OCI-LY1 (cell line): ENCODE data around the gene GFOD1.

Experiments
- H2AFZ ChIP-seq: fragments of 200-600 bp; sonication (generic), shearing (Covaris generic); 2 replicates; pipeline ENCODE4 v1.6.0; 2014; ENCODE audit warnings: antibody characterized with exemption, mild to moderate bottlenecking, low read length
- H3F3A ChIP-seq: fragments of 200-600 bp; sonication (generic), shearing (Covaris generic); 2 replicates; pipeline ENCODE4 v1.6.0; 2014; ENCODE audit warnings: mild to moderate bottlenecking, antibody characterized with exemption, low read length, moderate library complexity; ENCODE audit not compliant: insufficient read depth
- H3K27ac ChIP-seq: fragments of 200-600 bp; sonication (generic); 2 replicates; pipeline ENCODE4 v1.5.1; 2014; ENCODE audit warnings: low read length, mixed run types, mild to moderate bottlenecking, low read depth; ENCODE audit not compliant: poor library complexity, severe bottlenecking
- H3K27me3 ChIP-seq: fragments of 200-600 bp; sonication (generic); 2 replicates; pipeline ENCODE4 v1.6.0; 2014; ENCODE audit warnings: antibody characterized with exemption, mild to moderate bottlenecking, low read length, moderate library complexity; ENCODE audit not compliant: insufficient read depth
- H3K36me3 ChIP-seq: fragments of 200-600 bp; sonication (generic); 2 replicates; pipeline ENCODE4 v1.6.1; 2014; ENCODE audit warnings: mild to moderate bottlenecking, antibody characterized with exemption, low read length, moderate library complexity, mixed read lengths; ENCODE audit not compliant: insufficient read depth
- H3K4me1 ChIP-seq: fragments of 200-600 bp; sonication (generic); 2 replicates; pipeline ENCODE4 v1.5.1; 2014; ENCODE audit warnings: mild to moderate bottlenecking, low read length, moderate library complexity; ENCODE audit not compliant: insufficient read depth, severe bottlenecking
- H3K4me2 ChIP-seq: fragments of 200-600 bp; sonication (generic), shearing (Covaris generic); 2 replicates; pipeline ENCODE4 v1.6.1; 2014; ENCODE audit warnings: low read length
- H3K4me3 ChIP-seq: fragments of 200-600 bp; sonication (generic); 2 replicates; pipeline ENCODE4 v1.5.1; 2014; ENCODE audit warnings: low read length, low read depth, mild to moderate bottlenecking, mixed read lengths; ENCODE audit not compliant: poor library complexity, severe bottlenecking
- H3K79me2 ChIP-seq: fragments of 200-600 bp; shearing (Covaris generic); 2 replicates; pipeline ENCODE4 v1.6.1; 2016; ENCODE audit warnings: mixed run types, low read length, mixed read lengths; ENCODE audit not compliant: insufficient read depth
- H3K9ac ChIP-seq: fragments of 200-600 bp; sonication (generic), shearing (Covaris generic); 2 replicates; pipeline ENCODE4 v1.6.1; 2014; ENCODE audit warnings: mild to moderate bottlenecking, low read length, mixed read lengths
- H3K9me2 ChIP-seq: fragments of 200-600 bp; sonication (generic), shearing (Covaris generic); 2 replicates; pipeline ENCODE4 v1.6.1; 2014; ENCODE audit warnings: low read depth, mild to moderate bottlenecking, low read length, mixed read lengths
- H3K9me3 ChIP-seq: fragments of 200-600 bp; shearing (Covaris generic); 2 replicates; pipeline ENCODE4 v1.6.1; 2014; ENCODE audit warnings: low read length, mixed read lengths
- H4K20me1 ChIP-seq: fragments of 200-600 bp; sonication (generic), shearing (Covaris generic); 2 replicates; pipeline ENCODE4 v1.6.0; 2016; ENCODE audit warnings: mild to moderate bottlenecking, low read length; ENCODE audit not compliant: insufficient read depth
- EZH2 ChIP-seq: fragments of 200-600 bp; sonication (generic), shearing (Covaris generic); IDR thresholded peaks from 2 replicates; pipeline ENCODE4 v1.8.0; 2017; ENCODE audit warnings: borderline replicate concordance, mixed run types, mild to moderate bottlenecking, antibody characterized with exemption, low read length, moderate library complexity, mixed read lengths
- TF ChIP-seq, protein P1 (sequence below): fragments of 200-600 bp; sonication (generic), shearing (Covaris generic); IDR thresholded peaks from 2 replicates; pipeline ENCODE4 v1.5.1; 2017; ENCODE audit warnings: mild to moderate bottlenecking, antibody characterized with exemption, low read length, moderate library complexity, mixed read lengths

Gene GFOD1

DNA sequence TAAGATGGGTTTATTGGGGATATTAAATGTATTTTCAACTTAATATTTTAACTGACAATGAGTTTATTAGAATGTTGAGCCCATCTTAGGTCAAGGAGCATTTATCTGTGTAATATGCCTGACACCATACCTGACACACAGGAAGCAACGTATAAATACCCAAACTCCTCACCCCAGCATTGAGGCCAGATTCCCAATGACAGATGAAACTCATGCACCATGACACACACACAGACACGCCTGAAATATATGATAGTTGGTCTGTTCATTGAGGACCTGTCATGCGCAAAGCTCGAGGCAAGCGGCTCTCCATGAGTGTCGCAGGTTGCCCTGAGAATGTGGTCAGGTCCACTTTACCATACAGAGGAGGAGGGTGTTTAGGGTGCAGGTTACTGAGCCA, 64.1 kb downstream of the GFOD1 start:
- no peak for TF ChIP-seq EZH2
- TF ChIP-seq, protein P1, sequence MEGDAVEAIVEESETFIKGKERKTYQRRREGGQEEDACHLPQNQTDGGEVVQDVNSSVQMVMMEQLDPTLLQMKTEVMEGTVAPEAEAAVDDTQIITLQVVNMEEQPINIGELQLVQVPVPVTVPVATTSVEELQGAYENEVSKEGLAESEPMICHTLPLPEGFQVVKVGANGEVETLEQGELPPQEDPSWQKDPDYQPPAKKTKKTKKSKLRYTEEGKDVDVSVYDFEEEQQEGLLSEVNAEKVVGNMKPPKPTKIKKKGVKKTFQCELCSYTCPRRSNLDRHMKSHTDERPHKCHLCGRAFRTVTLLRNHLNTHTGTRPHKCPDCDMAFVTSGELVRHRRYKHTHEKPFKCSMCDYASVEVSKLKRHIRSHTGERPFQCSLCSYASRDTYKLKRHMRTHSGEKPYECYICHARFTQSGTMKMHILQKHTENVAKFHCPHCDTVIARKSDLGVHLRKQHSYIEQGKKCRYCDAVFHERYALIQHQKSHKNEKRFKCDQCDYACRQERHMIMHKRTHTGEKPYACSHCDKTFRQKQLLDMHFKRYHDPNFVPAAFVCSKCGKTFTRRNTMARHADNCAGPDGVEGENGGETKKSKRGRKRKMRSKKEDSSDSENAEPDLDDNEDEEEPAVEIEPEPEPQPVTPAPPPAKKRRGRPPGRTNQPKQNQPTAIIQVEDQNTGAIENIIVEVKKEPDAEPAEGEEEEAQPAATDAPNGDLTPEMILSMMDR, result no peak
- H3K4me3 ChIP-seq, result no peak overlapping the region
- H3K9me2 ChIP-seq, result no peaks in the 10 kb centered on the region
- peaks cover 16% of the 10 kb centered on the region for H3K36me3 ChIP-seq
- no peak overlapping the region for H3K9ac ChIP-seq
- no peaks in the 10 kb centered on the region for H3K79me2 ChIP-seq
- H3K27ac ChIP-seq, result no peak overlapping the region
- no peaks in the 10 kb centered on the region for H3K9me3 ChIP-seq
- H3F3A ChIP-seq, result no peaks in the 10 kb centered on the region
- no peaks in the 10 kb centered on the region for H4K20me1 ChIP-seq
- no peaks in the 10 kb centered on the region for H3K27me3 ChIP-seq
- H2AFZ ChIP-seq, result no peak overlapping the region
- H3K4me2 ChIP-seq, result no peak overlapping the region
- H3K4me1 ChIP-seq, result peaks cover 66% of the 10 kb centered on the region

DNA sequence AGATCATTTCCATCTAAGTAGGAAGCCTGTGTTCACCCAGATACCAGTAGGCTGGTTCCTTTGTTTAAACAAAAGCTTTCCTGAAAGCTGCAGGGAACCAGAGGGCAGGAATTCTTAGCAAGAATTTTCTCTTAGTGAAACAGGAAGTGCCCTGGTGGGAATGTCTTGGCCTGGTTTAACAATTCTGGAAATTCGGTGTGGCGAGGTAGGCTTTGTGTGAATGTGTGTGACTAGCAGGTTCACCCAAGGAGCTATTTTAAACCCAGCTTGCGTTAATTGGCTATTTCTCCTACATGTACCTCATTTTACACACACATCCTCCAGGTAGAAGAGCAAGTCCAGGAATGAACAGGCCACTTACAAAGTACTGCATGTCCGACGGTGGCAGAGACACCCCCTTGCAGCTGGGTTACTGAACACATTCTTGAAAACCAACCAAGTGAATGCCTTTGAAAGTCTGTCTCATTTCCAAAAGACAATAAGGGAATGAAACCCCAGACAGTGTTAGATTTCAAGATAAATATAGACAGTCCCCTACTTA, 64.6 kb downstream of the GFOD1 start:
- Histone ChIP-seq H3K4me3 (no peak overlapping the region), H3K4me1 (peaks cover 61% of the 10 kb centered on the region), H3K27ac (no peak overlapping the region), H3K9ac (no peak overlapping the region), H3K9me3 (no peaks in the 10 kb centered on the region), H3K4me2 (no peak overlapping the region), H3K9me2 (no peaks in the 10 kb centered on the region), H3F3A (no peaks in the 10 kb centered on the region), H3K36me3 (peaks cover 21% of the 10 kb centered on the region), H3K79me2 (no peaks in the 10 kb centered on the region), H4K20me1 (no peaks in the 10 kb centered on the region), H2AFZ (no peak overlapping the region), H3K27me3 (no peaks in the 10 kb centered on the region)
- no peak for TF ChIP-seq EZH2
- TF ChIP-seq, protein P1, result no peak

DNA sequence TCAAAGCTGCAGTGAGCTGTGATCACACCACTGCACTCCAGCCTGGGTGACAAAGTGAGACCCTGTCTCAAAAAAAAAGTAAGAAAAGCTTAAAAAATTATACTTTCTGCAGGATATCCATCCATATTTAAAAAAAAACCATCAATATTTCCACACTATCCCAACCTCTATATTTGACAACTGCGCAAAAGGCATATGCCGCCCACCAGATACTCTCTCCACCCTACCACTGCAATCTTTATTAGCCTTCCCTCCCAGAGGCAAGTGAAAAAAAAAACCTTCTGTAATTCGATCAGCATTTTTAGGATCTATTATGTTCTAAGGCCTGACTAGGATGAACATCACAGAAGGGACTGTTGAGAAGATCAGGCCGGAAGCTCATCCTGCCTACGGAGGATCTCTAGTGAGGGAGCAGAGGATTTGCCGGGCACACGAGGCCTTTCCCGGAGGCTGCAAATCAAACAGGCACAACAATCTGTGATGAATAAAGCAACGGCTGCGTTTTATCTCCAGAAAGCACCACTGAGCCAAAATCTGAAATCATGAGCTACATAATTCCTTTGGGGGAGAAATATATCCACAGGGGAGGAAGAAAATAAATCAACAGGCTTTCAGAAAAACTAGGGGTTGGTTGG, 65.9 kb downstream of the GFOD1 start:
- Histone ChIP-seq H3K4me1 (peaks cover 50% of the 10 kb centered on the region), H3F3A (no peaks in the 10 kb centered on the region), H3K79me2 (no peaks in the 10 kb centered on the region), H4K20me1 (no peaks in the 10 kb centered on the region), H3K9me3 (no peaks in the 10 kb centered on the region), H3K4me3 (no peak overlapping the region), H3K9ac (no peak overlapping the region), H2AFZ (no peak overlapping the region), H3K36me3 (peaks cover 27% of the 10 kb centered on the region), H3K9me2 (no peaks in the 10 kb centered on the region), H3K27me3 (no peaks in the 10 kb centered on the region), H3K27ac (no peak overlapping the region), H3K4me2 (no peak overlapping the region)
- no peak for TF ChIP-seq EZH2
- TF ChIP-seq, protein P1, result no peak
